SW480 (cell line): Measurements from ENCODE around the gene YRDC.
A peak's percentile ranks its signal among the peaks of the same experiment; 100 is the strongest.
"Not testable (repeated sequence)": the region's sequence is repeated elsewhere in the genome, so short reads cannot be mapped to it uniquely, and the experiment has no call there.

Experiments
- DNase-seq: peaks from one replicate; pipeline ENCODE4 v3.0.0-alpha.2; 2016; ENCODE audit warnings: low spot score

Gene YRDC

GRCh38 chr1:37771440-37771839, 36.6 kb downstream of the YRDC start:
- not testable (repeated sequence) for DNase-seq

- DNase-seq, result no peak
These were observed 40.5 kb downstream of the YRDC start for GRCh38 chr1:37767488-37767887.

- peak; percentile 40 for DNase-seq
These were observed 41.9 kb downstream of the YRDC start for GRCh38 chr1:37765916-37766664.

- DNase-seq, result no peak
These were observed 43.0 kb downstream of the YRDC start, which contains the start of gene EPHA10 for GRCh38 chr1:37764888-37765441. EPHA10 (minus strand) TSS chr1:37765120; CDS start chr1:37765066, 54 bp downstream.

GRCh38 chr1:37764414-37764825, 43.6 kb downstream of the YRDC start:
- no peak for DNase-seq

- DNase-seq, result no peak
These were observed 44.1 kb downstream of the YRDC start for GRCh38 chr1:37763791-37764413.

GRCh38 chr1:37762516-37762915, 45.5 kb downstream of the YRDC start:
- no peak for DNase-seq

- no peak for DNase-seq
These were observed 46.5 kb downstream of the YRDC start for GRCh38 chr1:37761416-37762095.

- no peak for DNase-seq
These were observed 48.6 kb downstream of the YRDC start for GRCh38 chr1:37759451-37759850.

- no peak for DNase-seq
These were observed 52.0 kb downstream of the YRDC start for GRCh38 chr1:37755951-37756560.

GRCh38 chr1:37755290-37755689, 52.7 kb downstream of the YRDC start:
- peak; percentile 58 for DNase-seq

- DNase-seq, result no peak
These were observed 54.3 kb downstream of the YRDC start for GRCh38 chr1:37753473-37754321.
